ENCODE results near the gene TAMM41. TPM values are rescaled to one million over a fixed set of nuclear protein-coding genes. Genes with fewer than 3 reads are reported as not detected.

The TAMM41 gene
- total RNA-seq, 4 donors from 2014 or later: 4.9 to 29.9 (median 19.1) TPM

DNA sequence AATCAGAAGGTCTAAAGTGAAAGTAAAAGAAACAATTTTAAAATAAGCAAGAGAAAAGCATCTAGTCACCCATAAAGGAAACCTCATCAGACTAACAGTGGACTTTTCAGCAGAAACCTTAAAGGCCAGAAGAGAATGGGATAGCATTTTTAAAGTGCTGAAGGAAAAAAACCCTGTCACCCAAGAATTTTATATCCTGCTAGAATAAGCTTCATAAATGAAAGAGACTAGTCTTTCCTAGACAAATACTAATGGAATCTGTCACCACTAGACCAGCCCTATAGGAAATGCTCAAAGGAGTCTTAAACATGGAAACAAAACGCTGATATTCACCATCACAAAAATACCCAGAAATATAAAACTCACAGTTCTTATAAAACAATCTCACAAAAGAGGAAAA lies 46.9 kb downstream of the TAMM41 start:
- 91 to 100% methylated on average over 1 of the region's 1 CpG for WGBS, 2 donors (ENCODE audit: low coverage in 1 of 2)
- intact Hi-C loops (cut with DNase I; ENCODE audit: low total_unique reads) (loop anchor here (5.0 to 10.0 kb wide), 2 partner anchors 145 to 422 kb away; no protein-coding TSS in a partner anchor), in situ Hi-C loops (cut with MboI; ENCODE audit: low pct_ligation_motif_present in 1 of 4, low pct_unique_long_range_greater_than_20kb in 1 of 4, low sequenced_read_pairs in 3 of 4) (loop anchor here (10.0 to 25.0 kb wide), 3 partner anchors 137 to 415 kb away; no protein-coding TSS in a partner anchor)

GRCh38 chr3:11794927-11795326 lies 51.8 kb downstream of the TAMM41 start:
- 100% methylated on average over 2 of the region's 2 CpGs for WGBS, 2 donors (ENCODE audit: low coverage in 1 of 2)
- Histone ChIP-seq H3K27me3 (no peaks in the 10 kb centered on the region), H3K36me3 (peaks cover 0 to 15% (median 0%) of the 10 kb centered on the region in 4 donors), H3K4me3 (no peak overlapping the region), H3K27ac (no peak overlapping the region), H3K4me1 (no peaks in the 10 kb centered on the region), H3K9me3 (no peaks in the 10 kb centered on the region)
- intact Hi-C loops (cut with DNase I; ENCODE audit: low total_unique reads): no loop called here
- TF ChIP-seq POLR2AphosphoS5 (IDR thresholded peaks at IDR 0.05) (no peak), EP300 (IDR thresholded peaks at IDR 0.05; ENCODE audit: low read depth) (no peak), POLR2A (IDR thresholded peaks at IDR 0.05) (no peak)
- TF ChIP-seq, protein P1, sequence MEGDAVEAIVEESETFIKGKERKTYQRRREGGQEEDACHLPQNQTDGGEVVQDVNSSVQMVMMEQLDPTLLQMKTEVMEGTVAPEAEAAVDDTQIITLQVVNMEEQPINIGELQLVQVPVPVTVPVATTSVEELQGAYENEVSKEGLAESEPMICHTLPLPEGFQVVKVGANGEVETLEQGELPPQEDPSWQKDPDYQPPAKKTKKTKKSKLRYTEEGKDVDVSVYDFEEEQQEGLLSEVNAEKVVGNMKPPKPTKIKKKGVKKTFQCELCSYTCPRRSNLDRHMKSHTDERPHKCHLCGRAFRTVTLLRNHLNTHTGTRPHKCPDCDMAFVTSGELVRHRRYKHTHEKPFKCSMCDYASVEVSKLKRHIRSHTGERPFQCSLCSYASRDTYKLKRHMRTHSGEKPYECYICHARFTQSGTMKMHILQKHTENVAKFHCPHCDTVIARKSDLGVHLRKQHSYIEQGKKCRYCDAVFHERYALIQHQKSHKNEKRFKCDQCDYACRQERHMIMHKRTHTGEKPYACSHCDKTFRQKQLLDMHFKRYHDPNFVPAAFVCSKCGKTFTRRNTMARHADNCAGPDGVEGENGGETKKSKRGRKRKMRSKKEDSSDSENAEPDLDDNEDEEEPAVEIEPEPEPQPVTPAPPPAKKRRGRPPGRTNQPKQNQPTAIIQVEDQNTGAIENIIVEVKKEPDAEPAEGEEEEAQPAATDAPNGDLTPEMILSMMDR (IDR thresholded peaks at IDR 0.05): no peak
- no peak for DNase-seq
- in situ Hi-C loops (cut with MboI; ENCODE audit: low pct_ligation_motif_present in 1 of 4, low pct_unique_long_range_greater_than_20kb in 1 of 4, low sequenced_read_pairs in 3 of 4): no loop called here

More for the DNA sequence above, 46.9 kb downstream of the TAMM41 start:
- no peak for DNase-seq
- no peaks in the 10 kb centered on the region for H3K9me3 ChIP-seq
- H3K36me3 ChIP-seq: peaks cover 0 to 27% (median 0%) of the 10 kb centered on the region in 4 donors
- no peak overlapping the region for H3K4me3 ChIP-seq
- no peaks in the 10 kb centered on the region for H3K27me3 ChIP-seq
- H3K27ac ChIP-seq: no peak overlapping the region
- H3K4me1 ChIP-seq: no peaks in the 10 kb centered on the region
- no peak for TF ChIP-seq POLR2AphosphoS5 (IDR thresholded peaks at IDR 0.05)
- TF ChIP-seq, protein P1 (IDR thresholded peaks at IDR 0.05): no peak
- no peak for TF ChIP-seq EP300 (IDR thresholded peaks at IDR 0.05; ENCODE audit: low read depth)
- no peak for TF ChIP-seq POLR2A (IDR thresholded peaks at IDR 0.05)

- Histone ChIP-seq H3K4me3 (no peak overlapping the region), H3K27ac (peak overlapping the region in 1 of 4 donors; percentile 14), H3K27me3 (no peaks in the 10 kb centered on the region), H3K36me3 (peaks cover 0 to 21% (median 6%) of the 10 kb centered on the region in 4 donors), H3K9me3 (no peaks in the 10 kb centered on the region), H3K4me1 (no peaks in the 10 kb centered on the region)
- TF ChIP-seq, protein P1 (IDR thresholded peaks at IDR 0.05): no peak
- no peak for TF ChIP-seq EP300 (IDR thresholded peaks at IDR 0.05; ENCODE audit: low read depth)
- TF ChIP-seq POLR2AphosphoS5 (IDR thresholded peaks at IDR 0.05): no peak
- TF ChIP-seq POLR2A (IDR thresholded peaks at IDR 0.05): no peak
- in situ Hi-C loops (cut with MboI; ENCODE audit: low pct_ligation_motif_present in 1 of 4, low pct_unique_long_range_greater_than_20kb in 1 of 4, low sequenced_read_pairs in 3 of 4): no loop called here
- DNase-seq: no peak
- 66 to 74% methylated on average over 5 to 6 of the region's 6 CpGs for WGBS, 2 donors (ENCODE audit: low coverage in 1 of 2)
- intact Hi-C loops (cut with DNase I; ENCODE audit: low total_unique reads): no loop called here
These were observed 55.1 kb downstream of the TAMM41 start for GRCh38 chr3:11791339-11792200.

GRCh38 chr3:11789412-11789811 lies 57.3 kb downstream of the TAMM41 start:
- peaks cover 0 to 21% (median 4%) of the 10 kb centered on the region in 4 donors for H3K36me3 ChIP-seq
- intact Hi-C loops (cut with DNase I; ENCODE audit: low total_unique reads) (loop anchor here (1.0 kb wide), 1 partner anchor 9 kb away; no protein-coding TSS in a partner anchor), in situ Hi-C loops (cut with MboI; ENCODE audit: low pct_ligation_motif_present in 1 of 4, low pct_unique_long_range_greater_than_20kb in 1 of 4, low sequenced_read_pairs in 3 of 4) (no loop called here)
- TF ChIP-seq EP300 (IDR thresholded peaks at IDR 0.05; ENCODE audit: low read depth) (no peak), POLR2AphosphoS5 (IDR thresholded peaks at IDR 0.05) (no peak), POLR2A (IDR thresholded peaks at IDR 0.05) (no peak)
- TF ChIP-seq, protein P1 (IDR thresholded peaks at IDR 0.05): no peak
- no peak overlapping the region for H3K27ac ChIP-seq
- H3K9me3 ChIP-seq: no peaks in the 10 kb centered on the region
- H3K27me3 ChIP-seq: no peaks in the 10 kb centered on the region
- DNase-seq: no peak
- 90% methylated on average over 1 of the region's 1 CpG; no CpG with 5 or more reads in 1 of the 2 donors for WGBS, 2 donors (ENCODE audit: low coverage in 1 of 2)
- H3K4me3 ChIP-seq: no peak overlapping the region
- no peaks in the 10 kb centered on the region for H3K4me1 ChIP-seq

Data from transverse colon (tissue), 4 donors.